Gastroesophageal sphincter (tissue), 3 donors: Measurements from ENCODE around the gene BHMT2.

ENCODE experiments used
- CTCF ChIP-seq, 4 experiments: fragments of 200-600 bp in 2 of 4; fragments of 450-650 bp in 2 of 4; sonication (generic) in 1 of 4; IDR thresholded peaks; one replicate each; pipeline ENCODE4 v1.5.1; 2017 to 2019; ENCODE audit warnings: antibody characterized with exemption in 4 of 4, mild to moderate bottlenecking in 2 of 4, moderate library complexity in 2 of 4
- POLR2A ChIP-seq, 2 donors: fragments of 450-650 bp; IDR thresholded peaks; one replicate each; pipeline ENCODE4 v1.6.1; 2017; ENCODE audit warnings: antibody characterized with exemption in 2 of 2, mild to moderate bottlenecking in 2 of 2, moderate library complexity in 1 of 2

GRCh38 chr5:79053321-79053720 is 16.2 kb upstream of the BHMT2 start:
- TF ChIP-seq CTCF (IDR thresholded peaks at IDR 0.05): no peak
- TF ChIP-seq POLR2A (IDR thresholded peaks at IDR 0.05): no peak
